HG02840 (cell line): ENCODE data around the gene EDNRA.
"Not testable (repeated sequence)": the region's sequence is repeated elsewhere in the genome, so short reads cannot be mapped to it uniquely, and the experiment has no call there.

Source experiments
- ATAC-seq: cut with Tn5 transposase; IDR thresholded peaks from one replicate; pipeline ENCODE4 v1.9.1; 2021; ENCODE audit warnings: mild to moderate bottlenecking, moderate library complexity, moderate number of reproducible peaks; ENCODE audit not compliant: unreplicated experiment, low FRiP score

The EDNRA gene

DNA sequence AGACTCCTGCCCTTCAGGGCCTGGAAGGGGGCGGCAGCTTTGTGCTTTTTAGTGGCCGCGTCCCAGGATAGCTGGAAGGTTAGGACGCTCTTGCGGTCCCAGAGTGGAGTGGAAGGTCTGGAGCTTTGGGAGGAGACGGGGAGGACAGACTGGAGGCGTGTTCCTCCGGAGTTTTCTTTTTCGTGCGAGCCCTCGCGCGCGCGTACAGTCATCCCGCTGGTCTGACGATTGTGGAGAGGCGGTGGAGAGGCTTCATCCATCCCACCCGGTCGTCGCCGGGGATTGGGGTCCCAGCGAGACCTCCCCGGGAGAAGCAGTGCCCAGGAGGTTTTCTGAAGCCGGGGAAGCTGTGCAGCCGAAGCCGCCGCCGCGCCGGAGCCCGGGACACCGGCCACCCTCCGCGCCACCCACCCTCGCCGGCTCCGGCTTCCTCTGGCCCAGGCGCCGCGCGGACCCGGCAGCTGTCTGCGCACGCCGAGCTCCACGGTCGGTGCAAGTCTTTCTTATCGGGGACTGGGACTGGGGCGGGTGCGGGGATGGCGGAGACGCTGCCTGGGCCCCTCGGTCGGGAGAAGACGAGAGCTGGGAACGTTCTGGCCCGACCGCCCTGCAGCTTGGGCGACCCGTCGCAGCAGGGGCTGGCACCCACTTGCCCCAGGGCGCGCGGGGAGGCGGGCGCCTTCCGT lies at the start of gene EDNRA:
EDNRA (plus strand) TSS at position 207 of the 686 bp plus-strand sequence. CDS start 4,585 bp downstream, outside the sequence.
- ATAC-seq, result no peak

DNA sequence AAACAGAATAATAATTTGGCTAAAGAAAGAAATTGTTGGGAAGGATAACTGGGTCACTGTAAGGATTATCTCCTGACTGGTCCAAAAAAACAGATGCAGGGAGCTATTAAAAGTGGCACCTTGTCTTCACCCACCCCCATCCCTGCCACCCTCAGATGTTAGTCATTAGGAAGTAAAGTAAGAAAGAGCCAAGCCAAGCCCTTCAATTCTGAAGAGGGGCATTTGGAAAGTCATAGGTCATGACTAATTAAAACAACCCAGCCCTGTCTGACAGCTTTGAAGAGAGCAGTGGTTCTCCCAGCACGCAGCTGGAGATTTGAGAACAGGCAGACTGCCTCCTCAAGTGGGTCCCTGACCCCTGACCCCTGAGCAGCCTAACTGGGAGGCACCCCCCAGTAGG lies 46.5 kb upstream of the EDNRA start:
- not testable (repeated sequence) for ATAC-seq

DNA sequence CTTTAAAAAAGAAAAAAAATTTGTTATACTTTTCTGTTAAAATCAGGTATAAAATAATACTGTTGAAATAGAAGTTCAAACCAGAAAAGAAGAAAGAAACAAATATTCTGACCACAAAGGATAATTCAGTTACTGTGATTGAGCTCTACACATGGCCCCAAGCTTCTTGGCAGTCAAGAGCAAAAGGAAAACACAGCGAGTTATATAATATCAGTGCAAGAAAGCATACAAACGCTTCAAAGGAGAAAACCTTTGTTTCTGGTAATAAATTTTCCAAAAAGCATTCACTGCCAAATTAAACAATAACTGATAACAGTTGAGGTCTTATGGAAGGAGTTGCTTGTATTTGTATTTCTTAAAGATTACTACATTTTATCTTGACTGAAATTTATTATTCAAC lies 40.5 kb upstream of the EDNRA start:
- ATAC-seq, result no peak

DNA sequence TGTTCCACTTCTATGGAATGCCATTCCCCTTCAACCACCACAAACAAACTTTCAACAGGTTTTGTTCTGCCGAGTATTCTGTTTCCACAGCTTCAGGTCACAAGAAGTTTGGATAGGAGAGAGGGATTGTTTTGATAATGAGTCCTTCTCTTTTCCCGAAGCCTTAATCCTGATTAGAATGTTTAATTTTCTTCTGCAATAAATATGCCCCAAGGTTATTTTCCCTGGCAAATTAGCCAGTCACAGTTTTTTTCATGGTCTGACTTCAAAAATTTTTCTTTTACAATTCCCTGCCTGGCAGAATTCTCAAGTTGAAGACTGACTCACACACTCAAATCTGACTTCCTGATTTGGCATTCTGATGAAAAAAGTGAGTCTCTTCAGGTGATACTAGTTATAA lies 33.1 kb upstream of the EDNRA start:
- no peak for ATAC-seq

DNA sequence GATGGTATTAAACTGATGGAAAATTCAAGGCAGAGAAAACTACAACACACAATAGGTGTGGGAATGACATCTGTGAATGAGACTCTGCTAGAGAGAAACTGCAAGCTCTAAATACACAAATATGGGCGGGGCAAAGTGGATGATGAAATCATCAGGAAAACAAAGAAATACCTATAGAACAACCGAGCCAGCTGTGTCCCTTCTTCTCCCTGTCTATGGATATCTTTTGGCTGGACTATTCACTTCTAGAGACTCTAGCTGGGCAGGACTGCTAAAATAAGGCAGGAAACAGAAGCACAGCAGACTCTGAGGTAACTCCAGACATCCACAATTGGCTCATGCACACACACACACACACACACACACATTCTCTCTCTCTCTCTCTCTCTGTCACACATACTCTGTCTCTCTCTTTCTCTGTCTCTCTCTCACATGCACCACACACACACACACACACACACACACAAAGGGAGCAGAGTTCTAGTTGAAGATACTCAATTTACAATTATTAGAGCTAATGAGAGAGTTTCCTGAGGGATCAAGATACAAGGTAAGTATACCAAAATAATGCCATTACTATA lies 27.2 kb upstream of the EDNRA start:
- no peak for ATAC-seq

DNA sequence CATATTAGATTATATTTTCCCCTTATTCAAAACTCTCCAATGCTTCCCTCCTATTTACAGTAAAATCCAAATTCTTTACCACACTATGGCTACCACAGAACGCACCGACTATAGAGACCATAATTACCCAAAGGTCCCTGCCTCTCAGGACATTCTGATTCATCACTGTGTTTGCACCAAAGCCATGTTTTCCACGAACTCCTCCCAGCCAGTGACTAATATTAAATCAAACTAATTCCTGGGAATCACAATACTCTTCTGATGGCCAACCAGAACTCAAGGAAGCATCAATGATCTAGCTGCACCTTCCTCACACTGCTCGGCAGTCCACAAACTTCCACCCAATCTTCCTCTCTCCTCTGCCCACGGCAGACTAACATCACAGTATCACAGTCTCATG lies 24.2 kb upstream of the EDNRA start:
- no peak for ATAC-seq

DNA sequence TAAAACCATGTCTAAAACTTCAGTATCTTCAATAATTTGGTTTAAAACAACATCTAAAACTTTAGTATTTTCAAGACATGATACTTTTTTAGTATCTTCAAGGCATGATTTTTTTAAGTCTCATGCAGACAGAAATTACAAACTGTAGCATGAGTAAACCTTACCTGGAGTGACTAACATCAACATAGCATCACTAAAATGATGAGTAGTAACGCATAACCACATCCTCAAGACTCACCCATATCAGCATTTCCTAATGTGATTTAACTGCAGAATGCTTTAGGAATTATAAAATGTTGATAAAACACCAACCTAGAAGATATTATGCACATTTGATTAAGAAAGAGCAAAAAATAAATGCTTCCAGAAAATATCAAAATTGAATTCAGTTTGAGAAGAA lies 19.7 kb upstream of the EDNRA start:
- no peak for ATAC-seq

DNA sequence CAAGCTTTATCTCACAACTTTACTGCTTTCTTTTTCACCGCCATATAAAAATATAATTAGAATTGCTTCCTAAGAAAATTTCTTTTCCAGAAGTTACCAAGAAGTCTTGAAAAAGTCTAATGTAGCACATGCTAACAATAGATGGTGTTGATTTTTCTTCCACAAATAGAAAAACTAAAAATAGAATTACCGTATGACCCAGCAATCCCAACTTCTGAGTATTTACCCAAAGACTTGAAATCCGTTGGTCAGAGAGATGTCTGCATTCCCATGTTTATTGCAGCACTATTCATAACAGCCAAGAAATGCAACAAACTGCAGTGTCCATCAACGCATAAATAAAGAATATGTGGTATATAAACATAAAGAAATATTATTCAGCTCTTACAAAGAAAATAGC lies 17.8 kb upstream of the EDNRA start:
- no peak for ATAC-seq

DNA sequence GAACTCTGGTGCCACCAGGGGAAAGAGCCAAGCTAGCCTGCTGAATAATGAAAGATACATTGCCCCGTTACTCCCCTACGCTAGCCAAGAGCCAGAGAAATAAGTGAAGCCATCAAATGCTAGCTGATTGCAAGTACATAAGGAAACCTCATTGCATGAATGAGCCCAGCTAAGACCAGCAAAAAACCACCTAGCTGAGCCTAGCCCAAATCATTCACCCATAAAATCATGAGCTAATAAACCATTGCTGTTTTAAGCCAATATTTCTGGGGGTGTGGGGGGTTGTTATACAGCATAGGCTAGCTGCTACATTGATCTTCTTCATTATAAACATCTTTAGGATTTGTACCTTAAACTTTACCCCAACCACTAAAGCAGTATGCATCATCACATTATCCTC lies 15.4 kb upstream of the EDNRA start:
- no peak for ATAC-seq

DNA sequence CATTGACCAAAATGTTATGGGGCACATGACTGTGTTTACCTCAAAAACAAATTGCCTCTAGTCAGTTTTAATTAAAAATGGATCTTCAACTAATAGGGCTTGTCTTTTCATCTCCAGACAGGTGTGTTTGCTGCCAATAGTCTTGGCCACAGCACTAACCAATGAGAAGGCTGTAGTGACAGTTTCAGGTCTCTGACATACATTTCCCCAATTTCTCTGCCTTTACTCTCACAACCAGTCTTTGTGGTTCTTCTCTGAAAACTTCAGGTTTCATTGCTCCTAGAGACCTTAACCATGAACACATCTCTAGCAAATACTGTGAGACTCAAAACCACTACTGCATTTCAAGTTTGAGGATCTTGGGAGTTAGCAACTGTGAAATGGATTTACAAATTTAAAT lies 3.5 kb upstream of the EDNRA start:
- no peak for ATAC-seq

DNA sequence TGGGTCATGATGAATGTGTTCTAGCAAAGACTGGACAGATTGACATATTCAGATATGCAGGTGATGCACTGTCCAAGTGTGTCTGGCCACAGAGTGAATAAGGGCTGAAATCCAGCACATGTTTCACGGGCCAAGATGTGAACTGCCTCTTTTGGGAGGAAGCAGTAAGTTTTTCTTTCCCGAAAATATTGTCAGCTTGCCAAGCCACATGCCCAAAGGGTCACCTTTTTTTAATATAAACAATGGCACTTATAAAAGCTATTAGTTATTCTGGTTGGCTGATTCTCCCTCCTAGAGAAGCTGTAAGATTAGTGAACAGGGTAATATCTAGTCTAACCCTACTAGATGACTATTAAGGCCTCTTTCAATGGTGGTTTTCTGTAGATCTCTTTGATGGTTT lies 1.5 kb upstream of the EDNRA start:
- no peak for ATAC-seq

DNA sequence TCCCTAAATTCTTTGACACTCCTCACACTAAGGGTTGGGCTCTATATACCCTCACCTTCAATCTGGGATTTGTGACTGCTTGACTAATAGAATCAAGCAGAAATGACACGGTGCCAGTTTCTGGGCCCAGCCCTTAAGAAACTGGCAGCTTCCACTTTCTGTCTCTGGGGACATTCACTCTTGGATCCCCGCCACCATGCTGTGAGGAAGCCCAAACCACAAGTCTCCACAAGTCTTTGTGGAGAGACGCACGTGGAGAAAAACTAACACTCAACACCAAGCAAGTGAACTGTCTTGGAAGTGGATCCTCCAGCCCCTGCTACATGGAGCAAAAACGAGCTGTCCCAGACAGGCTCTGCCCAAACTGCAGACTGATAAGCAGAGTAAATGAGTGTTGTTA lies 1.1 kb upstream of the EDNRA start:
- ATAC-seq, result no peak

DNA sequence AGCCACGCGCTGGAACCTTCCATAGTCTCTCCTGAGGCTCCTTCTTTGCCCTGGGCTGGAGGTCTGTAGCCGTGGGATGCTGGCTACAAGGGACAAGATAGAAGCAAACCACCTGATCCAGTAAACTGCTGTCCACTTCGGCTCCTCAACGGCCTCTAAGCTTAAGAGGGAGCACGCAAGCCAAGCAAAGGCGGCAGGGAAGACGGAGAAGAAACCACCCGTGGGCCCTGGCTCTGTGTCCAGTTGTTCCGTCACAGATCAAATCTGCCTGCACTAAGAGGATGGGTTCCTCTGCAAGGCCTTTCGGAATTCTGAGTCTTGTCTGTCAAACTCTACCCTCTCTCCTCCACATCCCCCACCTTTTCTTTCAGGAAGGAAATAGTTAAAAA lies 401 bp upstream of the EDNRA start:
- ATAC-seq, result no peak

DNA sequence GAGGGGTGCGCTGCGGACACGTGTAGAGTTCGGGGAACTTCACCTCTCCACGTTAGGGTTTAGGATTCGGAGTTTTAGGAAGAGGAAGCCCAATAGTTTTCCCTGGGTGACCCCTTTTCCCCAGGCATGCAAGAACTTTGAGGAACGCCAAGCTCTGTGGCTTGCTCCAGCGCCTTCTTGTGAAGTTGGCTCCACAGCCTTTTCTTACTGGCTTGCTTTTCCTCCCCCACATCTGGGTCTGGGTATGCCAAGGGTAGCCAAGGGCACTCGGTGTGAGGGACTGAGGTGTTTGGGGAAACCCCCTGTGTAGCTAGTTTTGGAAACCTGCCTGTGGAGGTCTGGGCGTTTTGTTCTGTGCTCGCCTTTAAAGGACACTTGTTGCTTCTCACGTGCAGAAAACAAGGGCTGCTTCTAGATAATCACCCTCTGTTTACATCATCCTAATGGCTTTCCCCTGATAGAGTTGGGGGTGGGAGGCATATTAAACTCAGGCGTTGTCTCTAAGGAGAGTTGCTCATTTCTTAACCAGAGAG lies 746 bp downstream of the EDNRA start:
- no peak for ATAC-seq

DNA sequence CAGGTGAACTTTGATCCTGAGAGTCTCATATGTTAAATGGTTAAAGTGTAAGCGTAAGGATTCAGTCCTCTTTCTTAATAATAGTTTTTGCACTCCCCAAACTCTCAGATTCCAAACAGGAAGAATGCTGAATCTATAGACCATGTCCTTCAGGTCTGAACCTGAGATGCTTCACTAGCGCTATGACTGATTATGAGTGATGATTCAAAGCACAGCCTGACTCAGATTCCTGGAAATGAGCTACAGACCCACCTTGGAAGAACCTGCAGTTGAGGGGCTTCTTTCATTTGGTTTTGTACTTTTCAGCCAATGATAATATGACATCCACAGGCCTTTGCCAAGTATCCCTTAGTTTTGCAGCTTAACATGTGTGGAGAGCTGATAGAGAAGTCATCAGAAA lies 1.4 kb downstream of the EDNRA start:
- no peak for ATAC-seq

DNA sequence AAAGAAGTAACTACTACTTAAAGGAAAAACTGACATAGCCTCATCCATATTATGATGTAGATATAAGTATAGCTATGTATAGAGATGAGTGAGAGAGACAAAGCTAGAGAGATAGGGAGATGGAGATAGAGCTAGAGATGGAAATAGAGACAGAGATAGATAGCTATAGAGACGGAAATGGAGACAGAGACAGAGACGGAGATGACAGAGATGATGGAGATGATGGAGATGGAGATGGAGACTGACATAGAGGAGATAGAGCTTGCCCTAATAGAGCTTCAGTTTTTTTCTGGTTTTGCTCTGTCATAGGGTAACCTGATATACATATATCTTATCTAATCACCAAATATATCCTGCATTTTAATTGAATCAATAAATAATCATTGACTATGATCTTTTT lies 4.3 kb downstream of the EDNRA start:
- ATAC-seq, result no peak

DNA sequence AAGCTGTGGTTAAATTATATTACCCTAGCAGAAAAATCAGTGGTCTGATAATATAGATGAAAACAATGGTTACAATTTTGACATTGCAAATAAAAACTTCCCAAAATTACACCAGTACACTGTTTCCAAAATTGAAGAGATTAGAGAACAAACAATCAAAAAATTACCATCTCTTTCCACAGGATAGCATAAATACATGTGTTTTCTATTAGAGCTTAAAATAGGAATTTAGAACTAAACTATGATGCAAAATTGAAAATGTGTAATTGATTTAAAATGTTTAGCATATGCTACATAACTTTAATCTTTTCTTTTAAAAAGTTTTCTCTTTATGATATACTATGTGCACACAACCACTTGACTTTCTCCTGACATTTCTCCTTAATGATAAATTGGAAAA lies 6.7 kb downstream of the EDNRA start:
- ATAC-seq, result no peak

DNA sequence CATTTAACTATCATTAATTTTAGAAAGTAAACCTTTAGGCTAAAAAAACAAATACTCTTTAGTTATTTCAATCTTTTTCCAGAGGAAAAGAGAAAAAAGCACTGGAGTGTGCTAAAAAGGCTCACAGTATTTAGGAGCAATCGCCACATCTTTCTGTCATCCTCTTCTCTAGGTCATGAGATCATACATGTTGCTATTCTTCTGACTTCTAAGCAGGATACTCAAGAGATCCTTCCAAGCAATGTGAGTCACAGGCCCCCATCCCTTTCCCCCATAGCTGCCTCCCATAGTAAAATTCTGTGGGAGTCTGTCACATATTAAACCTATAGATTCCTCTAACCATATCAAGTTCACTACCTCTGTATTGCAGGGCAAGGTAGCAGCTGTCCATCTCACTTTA lies 7.7 kb downstream of the EDNRA start:
- ATAC-seq, result no peak

DNA sequence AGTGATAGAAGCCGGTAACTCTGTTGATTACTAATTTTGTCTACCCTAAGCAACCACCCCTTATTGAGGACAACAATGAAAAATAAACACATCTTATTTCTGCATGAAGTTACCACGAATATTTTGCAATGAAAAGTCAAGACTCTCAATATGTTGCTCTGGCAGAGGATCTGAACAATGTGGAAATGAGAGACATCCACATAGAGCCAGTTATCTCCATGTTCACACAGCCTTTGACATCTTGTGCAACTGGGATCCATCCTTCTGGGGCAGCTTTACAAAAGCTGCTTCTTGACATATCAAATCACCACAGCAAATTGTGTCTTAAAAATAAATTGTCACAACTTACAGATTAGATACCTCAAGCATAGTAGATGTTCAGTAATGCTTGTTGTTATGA lies 10.2 kb downstream of the EDNRA start:
- ATAC-seq, result no peak

DNA sequence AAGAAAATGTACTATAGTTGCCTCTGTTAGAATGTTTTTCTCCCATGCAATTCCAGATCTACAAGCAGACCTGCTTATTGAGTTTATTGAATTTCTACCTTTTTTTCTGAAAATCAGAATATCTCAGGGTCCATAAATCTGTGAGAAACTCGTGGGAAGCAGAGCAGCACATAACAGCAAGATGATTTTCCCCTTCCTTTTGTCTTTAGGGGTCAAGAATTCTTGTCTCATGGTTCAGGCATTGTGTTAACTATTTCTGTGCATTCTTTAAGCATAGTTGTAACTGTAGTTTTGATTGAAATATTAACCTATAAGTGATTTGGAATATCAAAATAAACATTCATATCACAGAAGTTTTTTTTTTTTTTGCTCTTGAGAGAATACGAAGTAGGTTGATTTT lies 11.4 kb downstream of the EDNRA start:
- ATAC-seq, result no peak

DNA sequence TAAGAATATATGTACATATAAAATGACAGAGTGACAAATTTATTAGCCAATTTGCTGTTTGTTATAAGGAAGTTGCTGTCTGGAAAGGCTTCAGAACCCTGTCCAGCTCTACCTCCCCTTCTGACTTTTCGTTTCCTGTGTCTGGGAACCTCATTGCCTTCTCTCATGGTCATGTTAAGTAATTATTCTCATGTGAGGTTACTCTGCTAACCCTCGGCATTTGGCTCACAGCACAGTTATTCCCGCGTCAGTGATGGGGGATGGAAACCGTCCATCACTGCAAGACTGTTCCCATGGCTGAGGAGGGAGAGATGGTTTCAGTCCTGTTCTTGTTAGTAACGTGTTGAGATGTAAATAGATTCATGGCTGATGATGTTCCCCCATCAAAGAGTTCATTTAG lies 11.9 kb downstream of the EDNRA start:
- ATAC-seq, result no peak

DNA sequence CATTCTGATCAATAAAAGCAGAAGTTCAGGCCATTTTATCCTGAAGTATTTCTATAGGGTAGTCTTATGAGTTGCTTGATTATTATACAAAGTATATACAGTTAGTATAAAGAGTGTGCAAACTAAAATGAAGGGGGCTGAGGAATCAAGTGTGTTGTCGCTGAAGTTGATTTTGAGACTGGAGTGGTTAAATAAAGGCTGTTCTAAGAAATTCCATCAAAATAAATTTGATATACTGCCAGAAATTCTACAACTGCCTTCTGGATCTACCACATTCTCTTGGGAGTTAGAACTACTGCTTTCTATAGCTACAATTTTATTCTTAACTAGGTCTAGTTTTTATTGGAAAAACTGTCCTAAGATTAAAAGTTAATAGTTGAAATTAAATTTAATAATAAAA lies 12.4 kb downstream of the EDNRA start:
- ATAC-seq, result no peak
